Raji (cell line): Measurements from ENCODE around the gene ABHD17C.

Source experiments
- POLR2A ChIP-seq: IDR thresholded peaks from 2 replicates; pipeline ENCODE4 v1.6.1; 2011; ENCODE audit warnings: low read depth, low read length, control low read depth; ENCODE audit not compliant: insufficient read depth

Gene ABHD17C

GRCh38 chr15:80703965-80704364 lies 8.9 kb downstream of the ABHD17C start:
- TF ChIP-seq POLR2A = no peak

GRCh38 chr15:80706161-80706560 lies 11.1 kb downstream of the ABHD17C start:
- no peak for TF ChIP-seq POLR2A

DNA sequence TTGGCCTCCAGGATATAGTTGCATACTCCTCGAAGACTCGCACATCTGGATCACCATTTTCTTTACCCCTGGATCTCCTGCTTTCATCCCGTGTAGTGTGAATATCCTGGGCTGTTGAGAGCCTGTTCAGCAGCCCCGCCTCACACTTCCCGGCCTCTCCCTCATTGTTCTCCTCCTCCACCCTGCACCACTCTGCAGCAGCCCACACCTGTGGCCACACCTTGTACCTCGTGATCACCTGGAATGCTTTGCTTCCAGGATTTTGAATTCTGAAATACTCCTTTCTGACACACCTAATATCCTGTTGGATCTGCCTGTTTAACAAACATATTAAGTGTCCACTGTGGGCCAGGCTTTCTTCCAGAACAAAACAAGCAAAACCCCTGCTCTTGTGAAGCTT lies 14.4 kb downstream of the ABHD17C start:
- TF ChIP-seq POLR2A = no peak

DNA sequence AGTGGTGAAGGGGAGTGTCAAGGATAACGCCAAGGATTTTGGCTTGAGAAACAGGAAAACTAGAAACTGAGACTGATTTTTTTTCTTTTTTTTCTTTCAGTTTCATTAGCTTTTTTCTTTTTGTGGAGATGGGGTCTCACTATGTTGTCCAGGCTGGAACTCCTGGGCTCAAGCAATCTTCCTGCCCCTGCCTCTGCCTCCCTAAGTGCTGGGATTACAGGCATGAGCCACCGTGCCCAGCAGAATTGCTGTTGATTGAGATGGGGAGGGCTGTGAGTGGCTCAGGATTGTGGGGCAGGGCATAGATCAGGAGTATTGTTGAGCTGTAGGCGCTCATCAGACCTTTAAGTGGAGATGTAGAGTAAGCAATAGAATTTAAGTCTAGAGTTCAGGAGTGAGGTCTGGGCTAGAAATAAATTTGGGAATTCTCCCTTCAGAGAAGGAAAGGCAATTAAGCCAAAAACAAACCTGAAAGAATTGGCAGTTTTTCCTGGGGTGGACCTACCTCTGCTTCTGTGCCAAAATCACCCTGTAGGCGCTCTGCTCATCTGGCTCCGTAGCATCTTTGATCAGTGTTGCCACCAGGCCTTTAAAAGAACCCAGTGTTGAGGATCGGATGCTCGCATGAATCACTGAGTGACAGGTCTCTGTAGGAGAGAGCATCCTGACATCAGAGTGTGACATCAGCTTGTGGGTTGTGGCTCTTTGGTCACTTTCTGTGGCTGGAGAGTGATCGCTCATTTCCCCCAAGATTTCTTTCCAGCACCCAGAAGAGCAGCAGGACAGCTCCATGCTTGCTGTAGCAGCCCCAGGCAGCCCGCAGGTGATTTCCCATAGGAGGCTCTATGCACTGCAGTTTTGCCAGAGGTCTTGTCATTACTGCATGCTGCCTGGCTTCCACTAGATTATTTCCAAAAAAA lies 15.8 kb downstream of the ABHD17C start:
- TF ChIP-seq POLR2A = no peak

GRCh38 chr15:80711886-80712285 lies 16.8 kb downstream of the ABHD17C start:
- no peak for TF ChIP-seq POLR2A

- no peak for TF ChIP-seq POLR2A
Measured at GRCh38 chr15:80712956-80713355, 17.8 kb downstream of the ABHD17C start.

DNA sequence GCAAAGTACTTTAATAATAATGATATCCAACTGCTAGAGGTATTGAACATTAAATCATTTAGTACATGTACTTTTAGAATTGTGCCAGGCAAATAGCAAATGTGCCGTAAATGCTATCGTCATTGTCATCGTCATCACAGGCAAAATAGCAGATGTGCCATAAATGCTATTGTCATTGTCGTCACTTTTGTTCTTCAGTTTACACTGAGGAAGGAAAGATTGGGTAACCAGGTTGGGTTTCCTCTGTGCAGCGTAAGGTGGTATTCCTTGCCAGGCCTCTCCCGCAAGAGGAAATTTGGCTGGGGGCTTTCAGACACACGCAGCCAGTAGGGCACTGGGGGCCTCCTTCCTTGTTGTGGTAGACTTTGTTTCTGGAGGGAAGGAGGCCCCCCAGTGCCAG lies 26.4 kb downstream of the ABHD17C start:
- no peak for TF ChIP-seq POLR2A

DNA sequence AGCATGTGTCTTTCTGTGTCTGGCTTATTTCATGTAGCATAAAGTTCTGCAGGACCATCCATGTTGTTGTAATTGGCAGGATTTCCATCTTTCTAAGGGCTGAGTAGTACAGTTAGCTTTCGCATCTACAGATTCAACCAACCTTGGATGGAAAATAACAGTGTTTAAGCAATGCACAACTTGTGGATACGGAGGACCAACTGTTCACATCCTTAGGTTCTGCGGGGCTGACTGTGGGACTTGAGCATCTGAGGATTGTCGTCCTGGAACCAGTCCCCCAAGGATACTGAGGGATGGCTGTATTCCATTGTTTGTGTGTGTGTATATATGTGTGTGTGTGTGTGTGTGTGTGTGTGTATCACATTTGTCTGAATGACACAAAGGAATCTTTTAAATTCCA lies 27.7 kb downstream of the ABHD17C start:
- no peak for TF ChIP-seq POLR2A

DNA sequence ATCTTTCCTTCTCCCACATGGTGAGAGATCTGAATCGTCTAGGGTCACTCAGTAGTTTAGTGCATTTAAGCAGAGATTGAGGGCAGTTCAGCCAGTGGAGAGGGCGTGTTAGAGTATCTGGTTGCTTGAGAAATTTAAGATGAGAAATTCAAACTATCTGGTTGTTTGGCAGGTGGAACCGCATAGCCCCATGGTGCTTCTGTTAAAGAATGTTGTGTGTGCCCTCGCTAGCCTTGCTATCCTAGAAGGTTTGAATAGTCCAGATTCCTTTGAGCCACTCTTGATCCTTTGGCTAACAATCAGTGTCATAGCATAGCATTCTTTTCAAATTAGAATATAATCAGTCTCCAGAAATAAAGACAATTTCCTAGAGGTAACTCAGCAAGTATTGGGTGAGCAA lies 32.1 kb downstream of the ABHD17C start:
- TF ChIP-seq POLR2A = no peak

GRCh38 chr15:80727596-80727995 lies 32.5 kb downstream of the ABHD17C start:
- TF ChIP-seq POLR2A = no peak

GRCh38 chr15:80730387-80730786 lies 35.3 kb downstream of the ABHD17C start:
- no peak for TF ChIP-seq POLR2A

DNA sequence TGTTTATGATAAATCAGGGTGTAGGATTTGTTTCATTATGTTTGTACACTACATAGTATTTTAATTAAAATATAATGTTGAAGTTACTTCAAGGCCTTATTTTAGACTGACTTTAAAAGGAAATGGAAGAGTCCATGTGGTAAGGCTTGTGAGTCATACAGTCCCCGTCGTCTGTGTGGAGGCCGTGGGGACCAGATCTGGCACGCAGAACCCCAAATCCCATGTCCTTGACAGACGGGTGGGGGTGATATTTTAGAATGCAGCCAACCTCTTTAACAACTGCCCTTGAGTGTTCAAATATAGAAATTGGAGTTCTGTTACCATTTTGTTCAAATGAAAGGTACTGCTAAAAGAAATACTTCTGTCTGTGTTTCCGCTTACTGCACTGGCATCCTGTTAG lies 35.8 kb downstream of the ABHD17C start:
- TF ChIP-seq POLR2A = no peak

- no peak for TF ChIP-seq POLR2A
Measured at GRCh38 chr15:80732167-80732566, 37.1 kb downstream of the ABHD17C start.

- TF ChIP-seq POLR2A = no peak
Measured at GRCh38 chr15:80732818-80733217, 37.7 kb downstream of the ABHD17C start.

- TF ChIP-seq POLR2A = no peak
Measured at GRCh38 chr15:80733460-80733859, 38.4 kb downstream of the ABHD17C start.

GRCh38 chr15:80735344-80735743 lies 40.2 kb downstream of the ABHD17C start:
- no peak for TF ChIP-seq POLR2A

GRCh38 chr15:80736560-80736959 lies 41.5 kb downstream of the ABHD17C start:
- TF ChIP-seq POLR2A = no peak

DNA sequence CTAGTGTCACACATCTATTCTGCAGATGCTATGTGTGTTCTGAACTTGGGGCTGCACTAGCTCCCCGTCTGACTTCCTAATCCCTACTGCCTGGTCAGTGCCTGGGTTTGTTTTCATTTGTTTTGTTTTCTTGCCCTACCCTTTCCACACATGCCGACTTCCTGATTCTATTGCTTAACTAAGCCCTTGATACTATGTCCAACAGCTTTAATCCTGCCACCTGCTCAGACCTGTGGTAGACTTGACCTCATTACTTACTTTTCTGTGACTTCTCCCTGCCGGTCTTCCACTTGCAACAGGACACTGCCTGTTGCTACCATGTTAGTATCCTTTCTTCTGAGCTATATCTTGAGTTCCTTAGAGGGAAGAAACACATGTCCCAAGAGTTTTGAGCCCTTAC lies 44.8 kb downstream of the ABHD17C start:
- no peak for TF ChIP-seq POLR2A

- TF ChIP-seq POLR2A = no peak
Measured at GRCh38 chr15:80742081-80742480, 47.0 kb downstream of the ABHD17C start.
